ENCODE results near the gene CNST. TPM values are rescaled to one million over a fixed set of nuclear protein-coding genes. Genes with fewer than 3 reads are reported as not detected.
A peak's percentile ranks its signal among the peaks of the same experiment; 100 is the strongest.

CNST gene
- total RNA-seq, 2 experiments from 2014 or later = 14.6 to 25.1 TPM

- no peak for TF ChIP-seq CTCF (conservative IDR thresholded peaks at IDR 0.05; ENCODE audit: low read length)
- TF ChIP-seq EZH2phosphoT487 (IDR thresholded peaks at IDR 0.05; ENCODE audit: borderline replicate concordance, low read depth, low read length) = no peak
- H3K4me1 ChIP-seq (ENCODE audit: insufficient read depth, low read length, poor library complexity, severe bottlenecking) = peaks cover 15% of the 10 kb centered on the region
- no peaks in the 10 kb centered on the region for H3K79me2 ChIP-seq (ENCODE audit: insufficient read depth, low read depth, low read length)
- H3K4me2 ChIP-seq (ENCODE audit: low read length) = no peak overlapping the region; the same call in 1 of the 2 replicates
- no peaks in the 10 kb centered on the region for H4K20me1 ChIP-seq (ENCODE audit: insufficient read depth, low read length)
- H3K9me3 ChIP-seq (ENCODE audit: low read length) = no peaks in the 10 kb centered on the region
- no TSS peak for BruUV-seq (replicated peaks)
- H3K36me3 ChIP-seq (ENCODE audit: insufficient read depth, low read length) = peaks cover 64% of the 10 kb centered on the region
- H3K4me3 ChIP-seq (ENCODE audit: low read depth, low read length, poor library complexity, severe bottlenecking) = no peak overlapping the region
- H3K9me2 ChIP-seq (ENCODE audit: insufficient read depth, low read length) = no peaks in the 10 kb centered on the region
- ChIA-PET CTCF (ENCODE audit: unreplicated experiment) (no interaction called here), POLR2A (no interaction called here)
- H2AFZ ChIP-seq (ENCODE audit: low read length) = no peak overlapping the region
- intact Hi-C loops (cut with micrococcal nuclease; ENCODE audit: unreplicated experiment) = no loop called here
- no peak overlapping the region for H3K27ac ChIP-seq (ENCODE audit: low read depth, low read length, poor library complexity, severe bottlenecking)
- no peak for DNase-seq (ENCODE audit: low spot score)
These were observed 81.3 kb downstream of the CNST start for GRCh38 chr1:246647513-246647912.

- BruUV-seq (replicated peaks) = no TSS peak
- Histone ChIP-seq H3K4me3 (ENCODE audit: low read depth, low read length, poor library complexity, severe bottlenecking) (peak overlapping the region; percentile 21), H4K20me1 (ENCODE audit: insufficient read depth, low read length) (no peaks in the 10 kb centered on the region), H2AFZ (ENCODE audit: low read length) (no peak overlapping the region), H3K4me2 (ENCODE audit: low read length) (peak overlapping the region; percentile 62), H3K36me3 (ENCODE audit: insufficient read depth, low read length) (peaks cover 54% of the 10 kb centered on the region), H3K27ac (ENCODE audit: low read depth, low read length, poor library complexity, severe bottlenecking) (no peak overlapping the region), H3K9me2 (ENCODE audit: insufficient read depth, low read length) (no peaks in the 10 kb centered on the region), H3K4me1 (ENCODE audit: insufficient read depth, low read length, poor library complexity, severe bottlenecking) (peaks cover 15% of the 10 kb centered on the region), H3K9me3 (ENCODE audit: low read length) (no peaks in the 10 kb centered on the region), H3K79me2 (ENCODE audit: insufficient read depth, low read depth, low read length) (no peaks in the 10 kb centered on the region)
- peak; percentile 4 for DNase-seq (ENCODE audit: low spot score)
- no peak for TF ChIP-seq EZH2phosphoT487 (IDR thresholded peaks at IDR 0.05; ENCODE audit: borderline replicate concordance, low read depth, low read length)
- TF ChIP-seq CTCF (conservative IDR thresholded peaks at IDR 0.05; ENCODE audit: low read length) = no peak
- intact Hi-C loops (cut with micrococcal nuclease; ENCODE audit: unreplicated experiment) = no loop called here
- ChIA-PET CTCF (ENCODE audit: unreplicated experiment) (no interaction called here), POLR2A (interaction anchor here (0.7 to 0.9 kb wide), 4 partner anchors 9 to 174 kb away, joined by 3 to 4 read pairs (median 3); no protein-coding TSS in a partner anchor)
These were observed 84.9 kb downstream of the CNST start for GRCh38 chr1:246651012-246651695.

GRCh38 chr1:246658567-246658966 is 92.3 kb downstream of the CNST start:
- Histone ChIP-seq H3K4me3 (ENCODE audit: low read depth, low read length, poor library complexity, severe bottlenecking) (no peak overlapping the region), H3K9me2 (ENCODE audit: insufficient read depth, low read length) (no peaks in the 10 kb centered on the region), H3K4me2 (ENCODE audit: low read length) (no peak overlapping the region; the same call in 1 of the 2 replicates), H3K27ac (ENCODE audit: low read depth, low read length, poor library complexity, severe bottlenecking) (no peak overlapping the region), H3K4me1 (ENCODE audit: insufficient read depth, low read length, poor library complexity, severe bottlenecking) (peaks cover 12% of the 10 kb centered on the region), H3K79me2 (ENCODE audit: insufficient read depth, low read depth, low read length) (no peaks in the 10 kb centered on the region), H3K9me3 (ENCODE audit: low read length) (no peaks in the 10 kb centered on the region), H2AFZ (ENCODE audit: low read length) (no peak overlapping the region), H3K36me3 (ENCODE audit: insufficient read depth, low read length) (peaks cover 42% of the 10 kb centered on the region), H4K20me1 (ENCODE audit: insufficient read depth, low read length) (no peaks in the 10 kb centered on the region)
- intact Hi-C loops (cut with micrococcal nuclease; ENCODE audit: unreplicated experiment) = no loop called here
- ChIA-PET CTCF (ENCODE audit: unreplicated experiment) (no interaction called here), POLR2A (interaction anchor here (1.3 kb wide), 1 partner anchor 15 kb away, joined by 3 read pairs; no protein-coding TSS in a partner anchor)
- TF ChIP-seq CTCF (conservative IDR thresholded peaks at IDR 0.05; ENCODE audit: low read length) (no peak), EZH2phosphoT487 (IDR thresholded peaks at IDR 0.05; ENCODE audit: borderline replicate concordance, low read depth, low read length) (no peak)
- DNase-seq (ENCODE audit: low spot score) = no peak
- no TSS peak for BruUV-seq (replicated peaks)

Data from OCI-LY7 (cell line).